ENCODE results near the gene CXXC1.

CXXC1 gene

GRCh38 chr18:50232419-50232818, 55.1 kb downstream of the CXXC1 start:
- H3K79me2 ChIP-seq (ENCODE audit: low read length), result no peaks in the 10 kb centered on the region
- no peaks in the 10 kb centered on the region for H3K9me2 ChIP-seq (replicated peaks; ENCODE audit: insufficient read depth, low read length)
- H3K36me3 ChIP-seq (replicated peaks; ENCODE audit: insufficient read depth, low read length), result no peaks in the 10 kb centered on the region
- TF ChIP-seq EZH2phosphoT487 (IDR thresholded peaks at IDR 0.05; ENCODE audit: low read length) (no peak), EZH2 (optimal IDR thresholded peaks at IDR 0.05; ENCODE audit: low read depth, low read length) (no peak)
- TF ChIP-seq, protein P1, sequence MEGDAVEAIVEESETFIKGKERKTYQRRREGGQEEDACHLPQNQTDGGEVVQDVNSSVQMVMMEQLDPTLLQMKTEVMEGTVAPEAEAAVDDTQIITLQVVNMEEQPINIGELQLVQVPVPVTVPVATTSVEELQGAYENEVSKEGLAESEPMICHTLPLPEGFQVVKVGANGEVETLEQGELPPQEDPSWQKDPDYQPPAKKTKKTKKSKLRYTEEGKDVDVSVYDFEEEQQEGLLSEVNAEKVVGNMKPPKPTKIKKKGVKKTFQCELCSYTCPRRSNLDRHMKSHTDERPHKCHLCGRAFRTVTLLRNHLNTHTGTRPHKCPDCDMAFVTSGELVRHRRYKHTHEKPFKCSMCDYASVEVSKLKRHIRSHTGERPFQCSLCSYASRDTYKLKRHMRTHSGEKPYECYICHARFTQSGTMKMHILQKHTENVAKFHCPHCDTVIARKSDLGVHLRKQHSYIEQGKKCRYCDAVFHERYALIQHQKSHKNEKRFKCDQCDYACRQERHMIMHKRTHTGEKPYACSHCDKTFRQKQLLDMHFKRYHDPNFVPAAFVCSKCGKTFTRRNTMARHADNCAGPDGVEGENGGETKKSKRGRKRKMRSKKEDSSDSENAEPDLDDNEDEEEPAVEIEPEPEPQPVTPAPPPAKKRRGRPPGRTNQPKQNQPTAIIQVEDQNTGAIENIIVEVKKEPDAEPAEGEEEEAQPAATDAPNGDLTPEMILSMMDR (IDR thresholded peaks at IDR 0.05; ENCODE audit: low read length), result no peak
- no peak overlapping the region for H2AFZ ChIP-seq (ENCODE audit: low read length)
- no peaks in the 10 kb centered on the region for H3F3A ChIP-seq (ENCODE audit: insufficient read depth, low read length)
- H3K9me3 ChIP-seq (replicated peaks; ENCODE audit: insufficient read depth, low read length), result no peaks in the 10 kb centered on the region
- no peak overlapping the region for H3K4me2 ChIP-seq (ENCODE audit: low read depth, low read length)
- no peak overlapping the region for H3K27ac ChIP-seq (ENCODE audit: low read length)
- no peak overlapping the region for H3K4me3 ChIP-seq (ENCODE audit: low read length)
- no peaks in the 10 kb centered on the region for H3K27me3 ChIP-seq (replicated peaks; ENCODE audit: insufficient read depth, low read length)
- H3K4me1 ChIP-seq (ENCODE audit: low read length), result no peaks in the 10 kb centered on the region
- H3K9ac ChIP-seq (ENCODE audit: low read length), result no peak overlapping the region
- DNase-seq, result no peak
- no peaks in the 10 kb centered on the region for H4K20me1 ChIP-seq (ENCODE audit: insufficient read depth, low read length)
